Measurements from ENCODE around the gene STRADB.
"Not testable (repeated sequence)": the region's sequence is repeated elsewhere in the genome, so short reads cannot be mapped to it uniquely, and the experiment has no call there.

Gene STRADB

DNA sequence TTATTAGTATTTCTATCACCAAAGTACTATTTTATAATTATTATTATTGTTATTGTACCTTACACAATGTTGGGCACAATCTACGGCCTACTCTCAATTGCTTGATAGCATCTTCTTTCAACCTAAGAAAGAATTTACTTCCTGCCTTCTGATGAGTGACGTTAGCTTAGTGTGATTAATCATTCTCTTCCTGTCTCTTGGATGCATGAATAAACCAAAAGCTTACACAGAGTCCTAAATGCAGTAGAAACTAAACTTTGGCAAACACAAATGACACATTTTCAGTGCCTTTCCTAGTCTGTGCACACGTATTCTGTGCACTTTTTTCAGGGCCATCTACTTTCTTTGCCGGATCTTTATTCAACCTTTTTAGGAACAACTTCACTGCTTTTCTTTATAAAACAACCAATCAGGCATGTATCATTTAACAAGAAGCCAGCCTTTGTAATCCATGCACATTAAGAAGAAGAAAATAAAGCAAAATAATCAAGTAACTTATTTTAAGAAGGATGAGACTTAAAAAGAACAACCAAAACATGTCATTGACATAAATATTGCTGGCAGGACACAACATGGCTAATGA is 19.4 kb upstream of the STRADB start:
- FAIRE-seq, result no peak

DNA sequence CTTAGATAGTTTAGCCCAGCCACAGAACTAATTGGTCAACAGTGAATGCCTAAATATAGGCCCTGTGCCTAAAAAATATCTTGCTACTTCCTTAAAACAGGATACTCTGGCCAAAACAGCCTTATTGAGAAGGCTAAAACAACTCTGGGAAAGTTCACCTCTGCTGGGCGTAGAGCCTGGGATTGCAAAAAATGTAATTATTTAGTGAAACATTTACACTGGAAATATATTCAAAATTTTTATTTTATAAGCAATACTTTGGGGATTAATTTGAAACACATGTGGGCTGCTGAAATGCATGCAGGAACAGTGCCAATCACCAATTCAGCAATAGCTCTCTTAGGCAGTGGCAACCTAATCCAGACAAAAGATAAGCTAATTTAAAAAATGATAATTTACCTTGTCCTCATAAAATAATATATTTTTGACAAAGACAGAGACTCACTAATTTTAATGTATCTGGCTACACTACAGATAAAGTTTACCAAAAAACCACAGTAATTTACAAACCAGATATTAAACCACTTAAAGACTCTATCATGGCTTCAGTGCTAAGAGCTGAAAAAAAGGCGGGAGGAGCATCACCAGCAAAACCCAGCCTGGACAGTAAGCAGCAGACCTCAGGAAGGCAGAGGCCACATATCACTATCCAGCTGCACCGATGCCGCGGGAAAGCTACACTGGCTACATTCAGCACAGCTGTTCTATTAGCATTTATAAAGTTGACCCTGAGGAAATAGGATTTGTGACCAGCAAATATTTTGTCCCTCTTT is 18.7 kb upstream of the STRADB start:
- FAIRE-seq, result no peak

DNA sequence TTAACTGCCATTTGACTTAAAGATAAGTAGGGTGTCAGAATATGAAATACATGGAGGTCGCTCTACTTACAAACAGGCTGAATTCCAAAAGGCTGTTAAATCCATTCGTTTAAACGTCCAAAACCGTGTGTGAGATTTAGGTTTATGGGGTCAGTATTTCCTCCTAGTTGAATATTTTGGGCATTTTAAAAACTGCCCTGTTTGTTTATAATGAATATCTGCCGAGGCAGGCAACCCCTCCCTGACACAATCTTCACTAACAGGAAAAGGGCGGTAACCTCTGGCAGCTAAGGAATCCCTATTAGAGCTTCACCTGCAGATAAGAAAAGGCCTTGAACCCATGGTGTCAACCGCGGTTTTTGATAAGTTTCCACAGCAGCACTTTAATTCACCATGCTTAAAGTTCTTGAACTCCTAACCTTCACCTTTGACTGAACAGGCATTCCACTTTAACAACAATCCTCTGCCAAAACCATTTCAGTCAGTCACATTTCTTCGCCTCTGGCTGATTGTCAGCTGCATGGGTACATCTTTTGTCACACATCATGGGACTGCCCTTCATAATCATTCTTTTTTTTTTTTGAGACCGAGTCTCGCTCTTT is 18.0 kb upstream of the STRADB start:
- FAIRE-seq, result no peak

DNA sequence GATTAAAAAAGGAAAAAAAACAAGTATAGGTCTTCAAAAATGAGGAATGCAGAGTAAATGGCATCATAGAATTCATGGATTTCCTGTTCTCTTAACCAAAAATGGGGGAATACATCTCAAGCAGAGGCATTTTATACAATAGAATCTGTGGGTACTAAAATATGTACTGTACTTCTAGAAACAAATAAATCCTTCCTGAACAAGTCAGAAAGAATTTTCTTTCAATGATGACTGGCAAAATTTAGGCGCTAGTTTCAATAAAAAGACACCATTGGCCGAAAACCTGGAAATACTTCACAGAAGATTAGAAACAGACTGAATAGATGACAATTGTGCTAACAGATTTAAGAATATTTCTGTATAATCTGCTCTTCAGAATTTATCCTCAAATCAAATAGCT is 15.4 kb upstream of the STRADB start:
- no peak for FAIRE-seq

DNA sequence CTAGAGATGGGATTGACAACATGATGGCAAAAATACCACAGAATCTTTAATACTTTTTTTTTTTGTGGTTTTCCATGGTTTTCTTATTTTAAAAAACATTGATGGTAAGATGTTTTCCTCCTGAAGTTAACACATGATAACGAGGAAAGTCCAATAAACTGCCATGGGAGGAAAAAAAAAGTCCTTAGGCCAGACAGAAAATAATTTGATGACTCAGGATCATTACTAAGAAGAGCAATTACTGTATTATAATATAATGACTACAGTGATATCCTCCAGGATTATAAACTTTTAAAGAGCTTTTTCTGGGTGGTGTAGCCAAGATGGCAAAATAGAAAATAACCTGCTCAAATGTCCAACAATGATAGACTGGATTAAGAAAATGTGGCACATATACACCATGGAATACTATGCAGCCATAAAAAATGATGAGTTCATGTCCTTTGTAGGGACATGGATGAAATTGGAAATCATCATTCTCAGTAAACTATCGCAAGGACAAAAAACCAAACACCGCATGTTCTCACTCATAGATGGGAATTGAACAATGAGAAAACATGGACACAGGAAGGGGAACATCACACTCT is 12.1 kb upstream of the STRADB start:
- FAIRE-seq, result not testable (repeated sequence)

DNA sequence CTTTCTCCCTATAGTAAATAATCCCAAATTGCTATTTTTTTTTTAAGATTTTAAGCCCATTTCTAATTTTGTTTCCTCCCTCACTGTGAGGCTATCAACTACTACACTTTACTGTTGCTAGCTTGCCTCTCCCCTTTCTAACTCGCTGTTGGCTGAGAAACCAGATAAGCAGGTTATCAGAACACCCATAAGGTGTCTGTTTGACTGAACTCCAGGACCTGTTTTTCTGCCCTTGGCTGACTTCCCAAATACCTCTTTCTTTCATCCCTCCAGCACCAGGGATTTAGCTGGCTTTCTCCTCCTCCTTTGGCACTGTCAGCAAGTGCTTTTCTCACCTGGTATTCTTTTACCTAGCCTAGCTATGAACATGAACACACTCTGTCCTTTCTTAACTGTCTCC is 11.4 kb upstream of the STRADB start:
- no peak for FAIRE-seq

DNA sequence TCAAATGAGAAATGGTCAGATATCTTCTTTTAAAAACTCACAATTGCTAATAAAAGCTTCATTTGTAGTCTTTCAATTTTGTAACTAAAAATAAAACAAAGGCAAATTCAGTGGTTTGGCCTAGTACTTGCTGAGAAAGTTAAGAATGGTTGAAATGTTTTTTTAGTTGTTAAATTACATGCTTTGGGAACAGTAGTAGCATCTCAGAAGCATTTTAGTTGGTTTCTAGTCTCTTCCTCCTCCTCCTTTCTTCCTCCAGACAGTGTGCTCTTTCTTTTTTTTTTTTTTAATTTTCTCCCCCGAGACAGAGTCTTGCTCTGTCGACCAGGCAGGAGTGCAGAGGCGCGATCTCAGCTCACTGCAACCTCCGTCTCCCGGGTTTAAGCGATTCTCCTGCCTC is 10.1 kb upstream of the STRADB start:
- FAIRE-seq, result no peak

DNA sequence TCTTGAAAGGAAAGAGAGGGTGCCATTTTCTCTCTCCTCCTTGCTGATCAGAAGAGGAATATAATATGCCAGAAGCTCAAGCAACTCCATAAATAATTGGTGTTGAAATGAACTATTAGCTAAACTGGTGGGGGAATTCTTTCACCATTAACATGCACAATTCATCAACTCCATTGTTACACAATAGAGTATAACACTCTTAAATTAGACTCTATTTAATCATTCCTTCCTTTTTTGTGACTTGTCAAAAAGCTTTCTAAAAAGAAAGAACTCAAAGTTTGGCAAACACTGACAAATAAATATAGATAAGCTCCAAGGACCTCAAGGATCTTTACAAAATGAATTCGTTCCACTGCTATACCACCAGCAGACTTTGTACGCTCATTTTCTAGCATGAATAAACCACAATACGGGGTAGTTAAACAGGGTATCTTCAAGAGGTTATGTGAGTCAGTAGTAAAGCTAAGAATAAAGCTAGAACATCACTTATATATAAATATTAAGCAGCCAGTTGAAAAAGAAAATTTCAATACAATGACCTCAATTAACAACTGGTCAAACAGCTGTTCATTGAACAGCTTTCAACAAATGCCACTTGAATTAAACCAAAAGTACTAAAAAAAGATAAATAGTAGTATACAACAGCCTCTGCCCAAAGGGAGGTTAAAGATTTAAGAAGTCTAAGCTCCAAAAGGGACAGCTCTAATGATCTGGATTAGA is 6.6 kb upstream of the STRADB start:
- no peak for FAIRE-seq

DNA sequence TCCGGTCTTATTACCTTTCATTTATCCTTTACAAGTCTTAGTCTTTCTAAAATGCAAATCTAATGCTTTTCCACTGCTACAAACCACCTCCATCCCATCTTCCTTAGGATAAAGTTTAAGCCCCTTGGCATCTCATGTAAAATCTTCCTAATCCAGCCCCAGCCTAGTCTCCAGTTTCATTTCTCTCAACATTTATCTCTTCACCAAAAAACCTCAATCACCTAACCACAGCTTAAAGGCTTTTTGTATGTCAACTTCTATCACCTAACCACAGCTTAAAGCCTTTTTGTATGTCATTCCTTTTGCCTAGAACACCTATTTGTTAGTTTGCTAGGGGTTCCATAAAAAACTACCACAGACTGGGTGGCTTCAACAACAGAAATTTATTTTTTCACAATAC is 4.5 kb upstream of the STRADB start:
- FAIRE-seq, result no peak

DNA sequence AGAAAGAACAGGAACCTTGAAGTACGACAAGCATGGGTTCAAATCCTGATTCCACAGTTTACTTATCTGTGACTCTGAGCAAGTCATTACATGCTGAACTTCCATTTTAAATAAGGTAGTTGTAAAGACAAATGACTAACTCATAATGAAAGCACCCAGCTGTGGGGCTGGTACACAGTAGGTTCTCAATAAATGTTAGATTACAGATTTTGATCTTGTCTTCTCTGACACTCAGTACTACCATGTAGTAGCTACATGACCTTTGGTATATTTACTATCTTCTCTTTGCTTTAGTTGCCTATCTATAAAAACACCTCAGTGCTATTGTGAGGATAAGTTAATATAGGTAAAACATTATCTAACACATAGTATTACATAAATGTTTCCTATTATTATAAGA is 3.5 kb upstream of the STRADB start:
- no peak for FAIRE-seq

DNA sequence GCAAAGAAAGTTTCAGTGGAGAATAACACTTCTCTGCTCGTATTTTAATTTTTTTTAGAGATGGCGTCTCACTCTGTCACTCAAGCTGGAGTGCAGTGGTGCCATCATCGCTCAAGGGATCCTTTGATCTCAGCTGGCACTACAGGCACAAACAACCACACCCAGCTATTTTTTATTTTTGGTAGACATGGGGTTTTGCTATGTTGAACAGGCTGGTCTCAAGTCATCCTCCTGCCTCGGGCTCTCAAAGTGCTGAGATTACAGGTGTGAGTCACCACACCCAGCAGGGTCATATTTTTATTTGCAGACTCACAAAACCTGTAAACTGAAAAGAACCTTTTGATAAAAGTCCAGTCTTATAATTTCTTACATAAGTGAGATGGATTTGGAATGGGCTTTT is 2.8 kb upstream of the STRADB start:
- FAIRE-seq, result no peak

DNA sequence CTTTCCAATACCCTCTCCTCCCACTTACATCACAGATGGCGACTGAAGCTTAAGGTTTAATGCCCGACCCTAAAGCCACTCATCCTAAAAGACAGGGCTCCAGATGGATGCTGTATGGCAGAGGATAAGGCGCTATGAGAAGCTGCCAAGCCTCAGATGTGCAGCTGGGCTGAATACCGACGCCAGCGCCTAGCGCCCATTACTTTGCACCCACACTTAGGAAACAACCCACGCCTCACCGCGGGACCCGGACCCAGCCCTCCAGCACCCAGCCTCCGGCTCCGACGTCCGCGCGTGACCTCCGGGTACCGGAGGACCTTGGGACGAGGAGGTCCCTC is 617 bp upstream of the STRADB start:
- no peak for FAIRE-seq

DNA sequence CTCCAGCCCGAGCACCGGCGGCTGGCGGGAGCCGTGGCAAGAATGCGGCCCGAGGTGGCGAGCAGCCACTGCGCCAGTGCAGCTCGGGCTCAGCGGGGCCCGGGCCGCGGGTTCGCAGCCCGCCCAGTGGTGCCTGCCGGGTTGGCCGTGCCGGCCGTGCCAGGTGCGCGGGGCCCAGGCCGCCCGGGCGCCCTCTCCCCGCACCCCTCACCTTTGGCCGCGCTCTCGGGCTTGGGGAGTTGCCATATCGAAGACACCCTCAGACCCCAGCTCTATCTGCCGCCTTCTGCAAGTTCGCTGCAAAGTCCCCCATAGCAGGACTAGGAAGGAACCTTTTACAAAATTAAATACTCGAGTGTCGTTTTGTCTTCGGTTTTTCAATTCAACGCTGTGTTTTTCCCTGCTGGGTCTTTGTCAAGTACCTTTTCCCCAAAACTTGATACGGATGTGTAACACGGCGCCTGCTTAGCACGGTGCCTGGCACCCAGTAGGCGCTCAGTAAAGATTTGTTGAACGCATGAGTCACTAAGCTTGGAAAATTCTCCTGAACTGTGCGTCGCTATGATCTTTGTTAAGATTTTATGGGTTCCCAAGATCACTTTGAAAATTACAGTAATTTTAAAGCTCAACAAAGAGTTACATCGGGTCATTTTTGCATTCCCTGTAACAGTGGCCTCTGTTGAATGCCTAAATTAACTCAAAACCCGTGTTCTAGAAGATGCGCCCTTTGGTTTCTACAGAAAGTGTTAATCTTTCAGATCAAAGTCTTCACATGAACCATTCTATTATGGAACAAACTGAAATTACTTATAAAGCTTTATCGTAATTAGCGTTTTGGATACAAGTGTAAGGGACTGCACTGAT is 750 bp downstream of the STRADB start:
- FAIRE-seq, result no peak

DNA sequence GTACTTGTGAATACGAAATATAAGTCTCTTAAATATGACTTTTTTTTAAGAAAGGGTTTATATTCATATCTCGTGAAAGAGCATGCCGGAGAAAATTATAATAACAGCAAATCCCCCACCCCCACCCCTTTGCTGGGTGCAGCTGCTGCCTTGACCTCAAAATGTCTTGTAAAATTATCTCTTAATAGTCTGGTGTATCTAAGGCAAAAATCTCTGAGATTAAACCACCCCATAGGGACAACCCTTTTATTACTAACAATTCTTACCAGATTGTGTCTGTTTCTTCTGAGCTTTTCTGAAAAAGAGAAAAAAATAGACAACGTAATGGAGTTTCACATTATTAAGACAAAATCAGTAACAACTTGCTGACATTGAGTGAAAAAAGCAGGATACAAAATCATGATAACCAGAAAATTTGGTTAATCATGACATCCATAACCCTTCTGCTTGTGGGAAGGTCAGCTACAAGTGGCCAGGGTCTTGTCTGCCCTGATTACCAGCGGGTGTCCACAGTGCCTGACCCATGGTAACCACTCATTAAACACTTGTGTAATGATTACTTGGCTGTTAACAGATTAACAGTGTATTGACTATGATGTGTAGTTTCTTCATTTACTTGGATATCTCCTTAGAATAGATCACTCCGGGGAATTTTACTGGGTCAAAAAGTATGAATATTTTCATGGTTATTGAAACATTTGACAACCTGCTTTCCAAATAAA is 1.5 kb downstream of the STRADB start:
- FAIRE-seq, result no peak

DNA sequence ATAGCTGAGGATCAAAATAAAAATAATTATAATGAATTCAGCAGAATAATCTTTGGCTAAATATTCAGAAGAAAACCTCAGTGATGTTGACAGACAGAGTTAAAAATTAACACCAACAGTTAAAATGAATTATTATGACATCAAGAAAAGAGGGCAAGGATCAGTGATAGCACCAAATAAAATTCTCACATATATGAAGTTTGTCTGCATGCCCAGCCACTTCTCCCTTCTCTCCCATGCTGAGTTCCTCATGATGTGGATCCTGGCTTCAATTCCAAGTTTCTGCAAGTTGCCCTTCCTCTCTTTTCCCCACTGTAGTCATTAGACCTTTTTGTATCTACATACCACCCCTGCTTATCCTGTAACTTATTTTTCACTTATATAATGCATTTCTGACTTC is 6.8 kb downstream of the STRADB start:
- FAIRE-seq, result no peak

DNA sequence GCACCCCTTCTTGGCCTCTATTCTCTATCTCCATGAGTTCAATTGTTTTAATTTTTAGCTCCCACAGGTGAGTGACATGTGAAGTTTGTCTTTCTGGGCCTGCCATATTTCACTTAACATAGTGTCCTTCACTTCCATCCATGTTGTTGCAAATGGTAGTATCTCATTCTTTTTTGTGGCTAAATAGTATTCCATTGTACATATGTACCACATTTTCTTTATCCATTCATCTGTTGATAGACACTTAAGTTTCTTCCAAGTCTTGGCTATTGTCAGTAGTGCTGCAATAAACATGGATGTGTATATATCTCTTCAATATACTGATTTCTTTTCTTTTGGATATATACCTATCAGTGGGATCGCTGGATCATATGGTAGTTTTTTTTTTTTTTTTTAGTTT is 9.0 kb downstream of the STRADB start:
- FAIRE-seq, result no peak

DNA sequence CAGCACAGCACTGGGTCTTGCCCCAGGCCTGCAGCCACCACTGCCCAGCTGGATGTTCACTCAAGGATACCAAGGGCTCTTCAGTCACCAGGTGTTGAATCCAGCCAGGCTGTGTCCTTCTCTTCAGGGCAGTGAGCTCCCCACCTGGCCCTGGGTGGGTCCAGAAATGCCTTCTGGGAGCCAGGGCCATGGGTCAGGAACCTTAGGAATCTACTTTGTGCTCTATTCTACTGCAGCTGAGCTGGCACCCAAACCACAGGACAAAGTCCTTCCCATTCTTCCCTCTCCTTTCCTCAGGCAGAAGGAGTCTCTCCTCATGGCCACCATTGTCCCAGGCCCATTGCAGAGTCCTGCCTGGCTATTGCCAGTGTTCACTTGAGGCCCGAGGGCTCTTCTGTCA is 13.0 kb downstream of the STRADB start:
- FAIRE-seq, result no peak

DNA sequence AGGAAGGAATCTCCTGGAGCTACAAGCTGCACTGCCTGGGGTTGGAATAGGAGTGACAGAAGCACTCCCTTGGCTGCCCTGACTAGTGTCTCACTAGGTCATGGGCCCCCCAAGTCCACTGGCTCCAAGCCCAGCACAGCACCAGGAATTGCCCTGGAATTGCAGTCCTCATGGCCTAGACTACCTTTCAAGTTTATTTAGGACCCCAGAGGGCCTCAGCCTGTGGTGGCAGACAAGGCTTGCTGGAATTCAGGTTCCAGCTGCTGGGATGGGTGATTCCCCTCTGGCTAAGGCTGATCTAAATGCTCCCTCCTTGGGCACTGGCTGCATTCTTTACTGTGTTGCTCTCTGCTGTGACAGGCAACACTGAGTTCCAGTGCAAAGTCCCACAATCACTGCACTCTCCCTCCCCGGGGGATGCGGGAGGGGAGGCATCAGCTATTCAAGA is 14.0 kb downstream of the STRADB start:
- no peak for FAIRE-seq

DNA sequence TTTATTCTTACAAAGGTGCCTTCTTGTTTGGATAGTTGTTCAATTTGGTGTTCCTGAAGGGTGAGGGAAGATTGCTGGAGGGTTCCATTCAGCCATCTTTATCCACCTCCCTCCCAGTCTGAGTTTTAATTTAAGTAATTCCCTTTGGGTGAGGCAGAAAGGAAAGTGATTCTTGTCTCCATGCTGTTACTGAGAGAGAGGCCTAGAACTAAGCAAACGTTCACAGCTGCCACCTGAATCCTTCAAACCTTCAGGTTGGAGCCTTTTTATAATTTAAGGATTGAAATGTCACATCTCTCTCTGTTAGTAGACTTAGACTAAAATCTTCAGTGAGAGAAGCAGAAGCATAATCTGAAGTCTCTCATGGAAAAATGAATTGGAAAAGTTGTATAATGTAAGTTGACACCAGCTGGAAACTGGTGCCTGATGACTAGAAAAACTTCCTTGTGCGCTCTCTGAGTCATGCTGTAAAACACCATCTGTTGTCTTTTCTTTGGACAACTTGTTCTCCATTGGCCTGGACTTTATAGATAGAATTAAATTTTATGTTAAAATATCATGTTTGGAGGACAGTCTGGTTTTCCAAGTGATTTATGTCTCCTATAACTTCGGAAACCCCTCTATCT is 14.6 kb downstream of the STRADB start:
- no peak for FAIRE-seq

DNA sequence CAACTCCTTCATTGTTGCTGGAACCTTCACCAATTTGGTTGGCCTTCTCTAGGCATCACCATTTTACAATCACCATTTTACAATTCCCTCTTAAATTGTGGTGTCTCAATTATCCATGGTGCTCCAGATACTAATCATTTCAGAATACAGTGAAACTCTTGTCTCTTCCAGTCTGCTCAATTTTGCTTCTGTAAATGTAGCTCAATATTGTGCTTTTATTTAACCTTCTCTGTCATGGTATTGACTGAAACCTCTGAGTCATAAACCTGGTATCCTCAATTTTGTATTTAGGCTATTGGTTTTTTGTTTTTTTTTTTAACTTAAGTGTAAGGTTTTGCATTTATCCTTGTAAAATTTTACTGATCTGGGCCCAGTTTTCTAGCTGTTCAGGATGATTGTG is 16.1 kb downstream of the STRADB start:
- no peak for FAIRE-seq

All from A204.1 (cell line).